Raji (cell line): Measurements from ENCODE around the gene GPR108.

Experiments
- POLR2A ChIP-seq: IDR thresholded peaks from 2 replicates; pipeline ENCODE4 v1.6.1; 2011; ENCODE audit warnings: low read depth, low read length, control low read depth; ENCODE audit not compliant: insufficient read depth

GPR108 gene

GRCh38 chr19:6743714-6744380 is 6.5 kb upstream of the GPR108 start:
- TF ChIP-seq POLR2A = no peak

GRCh38 chr19:6743066-6743465 is 5.7 kb upstream of the GPR108 start:
- TF ChIP-seq POLR2A = no peak

DNA sequence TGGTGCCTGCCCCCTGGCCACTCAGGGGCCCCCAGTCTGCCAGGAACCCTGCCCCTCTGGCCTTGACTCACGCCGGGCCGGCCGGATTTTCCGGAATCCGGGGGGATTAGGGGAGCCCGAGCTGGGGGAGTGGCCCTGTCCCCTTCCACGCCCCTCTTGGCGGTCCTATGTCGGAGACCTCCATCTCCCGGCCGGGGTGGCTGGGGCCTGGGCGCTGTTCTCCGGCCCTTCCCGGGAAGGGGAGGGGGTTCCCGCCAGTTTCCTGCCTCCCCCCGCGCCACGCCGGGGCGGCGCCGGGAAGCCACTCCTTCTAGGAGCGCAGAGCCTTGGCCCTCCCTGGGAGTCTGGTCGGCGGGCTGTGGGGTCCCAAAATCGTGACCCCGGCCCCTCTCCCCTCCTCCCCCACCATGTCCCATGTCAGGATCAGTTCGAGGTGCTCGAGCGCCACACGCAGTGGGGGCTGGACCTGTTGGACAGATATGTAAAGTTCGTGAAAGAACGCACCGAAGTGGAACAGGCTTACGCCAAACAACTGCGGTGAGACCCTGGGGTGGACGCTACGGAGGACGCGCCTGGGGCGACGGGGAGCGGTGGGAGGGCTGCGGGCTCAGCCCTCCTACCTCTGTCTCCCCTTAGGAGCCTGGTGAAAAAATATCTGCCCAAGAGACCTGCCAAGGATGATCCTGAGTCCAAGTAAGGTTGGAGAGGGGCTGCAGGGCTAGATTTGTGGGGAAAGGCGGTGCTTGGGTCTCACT is 3.4 kb upstream of the GPR108 start:
- TF ChIP-seq POLR2A = no peak

DNA sequence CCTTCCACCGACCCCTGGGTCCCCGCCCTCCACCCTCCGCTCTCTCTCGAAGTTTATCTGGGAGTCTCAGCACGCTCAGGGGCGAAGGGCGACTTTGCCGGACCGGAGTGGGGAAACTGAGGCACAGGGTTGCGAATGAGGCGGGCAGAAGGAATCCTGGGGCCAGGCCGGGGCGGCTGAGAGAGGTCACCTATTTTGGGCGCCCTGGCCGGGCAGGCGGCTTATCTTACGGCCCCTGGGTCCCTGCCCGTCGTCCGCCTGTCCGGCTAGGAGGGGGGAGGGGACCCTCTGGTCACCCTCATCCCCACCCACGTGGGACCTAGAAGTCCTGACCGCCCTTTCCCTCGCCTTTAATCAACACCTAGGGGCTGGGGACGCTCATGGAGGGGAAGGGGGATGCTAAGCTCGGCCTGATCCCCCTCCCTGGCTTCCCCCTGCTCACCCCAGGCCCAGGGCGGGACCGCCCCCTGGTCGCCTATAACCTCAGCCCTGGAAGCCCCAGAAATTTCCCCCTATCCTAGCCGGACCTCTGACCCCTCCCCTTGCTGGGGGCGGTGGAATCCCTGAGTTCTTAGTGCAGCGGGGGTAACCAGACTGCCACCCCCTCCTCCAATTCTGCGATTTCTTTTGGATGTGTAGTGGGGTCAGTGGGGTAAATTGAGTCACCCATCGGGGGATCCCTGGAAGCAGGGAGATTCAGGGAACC is 2.7 kb upstream of the GPR108 start:
- TF ChIP-seq POLR2A = no peak

- no peak for TF ChIP-seq POLR2A
These were observed 2.1 kb upstream of the GPR108 start, which contains the start of gene TRIP10 for GRCh38 chr19:6739390-6739882. TRIP10 (plus strand) TSS chr19:6739680; CDS start chr19:6739762, 82 bp downstream.

- TF ChIP-seq POLR2A = no peak
These were observed 1.5 kb upstream of the GPR108 start for GRCh38 chr19:6738787-6739389.

- TF ChIP-seq POLR2A = no peak; the same call in 1 of the 2 replicates
These were observed 750 bp upstream of the GPR108 start for GRCh38 chr19:6737873-6738786.

- TF ChIP-seq POLR2A = peak; percentile 50; the same call in 1 of the 2 replicates
These were observed 480 bp downstream of the GPR108 start for GRCh38 chr19:6736917-6737283.

GRCh38 chr19:6736169-6736916 is 1.0 kb downstream of the GPR108 start:
- TF ChIP-seq POLR2A = peak; percentile 47

GRCh38 chr19:6735181-6735911 is 2.0 kb downstream of the GPR108 start:
- TF ChIP-seq POLR2A = no peak

- no peak for TF ChIP-seq POLR2A
These were observed 3.2 kb downstream of the GPR108 start for GRCh38 chr19:6734096-6734696.

DNA sequence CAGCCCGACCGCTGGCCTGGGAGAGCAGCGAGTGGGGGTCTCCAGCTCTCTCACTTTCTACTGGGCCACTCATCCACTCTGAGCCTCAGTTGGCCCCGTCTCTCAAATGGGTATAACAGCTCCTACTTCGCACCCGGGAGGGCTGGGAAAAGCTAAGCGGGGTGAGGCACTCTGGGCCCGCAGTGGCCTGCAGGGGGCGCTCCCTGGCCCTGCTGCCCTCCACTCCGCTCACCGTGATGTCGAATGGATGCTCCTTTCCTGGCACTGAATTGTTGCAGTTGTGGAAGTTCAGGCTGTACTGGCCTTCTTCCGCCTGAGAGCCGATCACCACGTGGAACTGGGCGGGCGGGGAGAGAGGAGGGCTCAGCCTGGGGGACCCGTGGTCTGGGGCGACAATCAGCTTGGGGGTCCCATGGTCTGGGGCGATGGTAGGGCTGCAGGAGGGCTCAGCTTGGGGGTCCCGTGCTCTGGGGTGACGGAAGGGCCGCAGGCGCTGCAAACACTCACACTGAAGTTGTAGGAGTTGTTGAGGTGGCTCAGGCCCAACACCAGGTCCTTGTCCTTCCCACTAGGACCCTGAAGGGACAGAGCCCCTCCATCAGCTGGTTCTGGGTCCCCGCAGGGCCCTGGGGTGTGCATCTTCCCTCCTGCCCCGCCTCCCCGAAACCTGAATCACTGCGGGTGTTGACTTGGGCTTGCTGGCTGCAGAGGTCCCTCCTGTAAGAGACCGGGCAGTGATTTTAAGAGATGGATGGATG is 3.9 kb downstream of the GPR108 start:
- TF ChIP-seq POLR2A = no peak
